Heart right ventricle (tissue), 16 donors: ENCODE data around the gene NGEF. TPM values are rescaled to one million over a fixed set of nuclear protein-coding genes. Genes with fewer than 3 reads are reported as not detected.

Experiments
- ATAC-seq, 8 donors: fragments of 200-7000 bp; cut with Tn5 transposase; one replicate each; pipeline ENCODE4 v1.9.1; 2020; ENCODE audit warnings: mild to moderate bottlenecking in 8 of 8, moderate library complexity in 8 of 8, moderate number of reproducible peaks in 1 of 8
- DNase-seq, 2 donors: peaks; one replicate each; pipeline ENCODE4 v3.0.0-alpha.2; 2020
- H3K27ac ChIP-seq, 10 donors: fragments of 200-600 bp; sonication (generic) in 2 of 10; one replicate each; pipeline versions ENCODE4 v1.5.0 to v1.8.0; 2020 to 2022; ENCODE audit warnings: mild to moderate bottlenecking in 3 of 10
- H3K27me3 ChIP-seq, 7 donors: fragments of 200-600 bp; one replicate each; pipeline ENCODE4 v1.8.0; 2021 to 2022; ENCODE audit warnings: mild to moderate bottlenecking in 2 of 7
- H3K36me3 ChIP-seq, 9 donors: fragments of 200-600 bp; sonication (generic) in 1 of 9; one replicate each; pipeline versions ENCODE4 v1.5.0 to v1.8.0; 2020 to 2022; ENCODE audit warnings: mild to moderate bottlenecking in 2 of 9
- H3K4me1 ChIP-seq, 9 donors: fragments of 200-600 bp; sonication (generic) in 1 of 9; one replicate each; pipeline versions ENCODE4 v1.5.0 to v1.8.0; 2020 to 2022; ENCODE audit warnings: mild to moderate bottlenecking in 4 of 9
- H3K4me3 ChIP-seq, 10 donors: fragments of 200-600 bp; sonication (generic) in 2 of 10; one replicate each; pipeline versions ENCODE4 v1.5.0 to v1.8.0; 2020 to 2022; ENCODE audit warnings: mild to moderate bottlenecking in 7 of 10, moderate library complexity in 2 of 10
- H3K9me3 ChIP-seq, 11 donors: fragments of 200-600 bp in 10 of 11; sonication (generic) in 2 of 11; one replicate each; pipeline versions ENCODE4 v1.5.0 to v1.8.0; 2013 to 2022; ENCODE audit warnings: mild to moderate bottlenecking in 2 of 11, control low read depth in 1 of 11, moderate library complexity in 1 of 11
- WGBS, 2 donors: extraction: QIAGEN DNeasy Blood & Tissue Kit; methylation state at CpG; one replicate each; pipeline ENCODE4 v1.1.7; 2013; ENCODE audit warnings: inconsistent platforms in 1 of 2; 5-methylcytosine and 5-hydroxymethylcytosine counted together
- intact Hi-C, 10 donors: fragments of 100-400 bp; cut with DNase I; formaldehyde crosslinking; loops; one replicate each; pipeline versions ENCODE4 v1.11.1 to v1.14.2; 2022
- polyA plus RNA-seq, 2 donors: library from polyadenylated mRNA; stranded (reverse); fragments of 200-250 nt; gene quantifications; one replicate each; pipeline ENCODE4 v1.2.3, GENCODE V29; 2013
- total RNA-seq, 10 donors: library from RNA; stranded (reverse); fragmentation: NEBNext Ultra II Directional in 3 of 10; extraction: Animal tissue kit (Norgen Biotek cat#: 25700) in 3 of 10; gene quantifications; one replicate each; pipeline versions ENCODE4 v1.2.1 to v1.2.4, GENCODE V29; 2021 to 2023
- TF ChIP-seq, protein P1 (sequence below), 9 donors: fragments of 200-600 bp; sonication (generic) in 2 of 9; IDR thresholded peaks; one replicate each; pipeline versions ENCODE4 v1.5.0 to v1.8.0; 2021 to 2022; ENCODE audit warnings: antibody characterized with exemption in 9 of 9, mild to moderate bottlenecking in 5 of 9, moderate library complexity in 1 of 9
- donor health status: Arrhythmogenic right ventricular cardiomyopathy.
- donor health status: ischemic (EF 13 %, LVEDD 7.1; RV severe dilation, severe dysfunction).
- donor health status: healthy with polysubstance abuse.
- donor health status: DM: no; HTN: yes; CAD: no.
- donor health status: DM: no; HTN: no; CAD: no.
- donor health status: ischemic (EF 25% LVEDD 6.9; RV normal size, moderate dysfunction).
- donor health status: ischemic (EF 25% LVEDD 5.7; RV mildly dilated, moderate dysfunction).
- donor health status: healthy.
- donor health status: DM: yes; HTN: yes; CAD: no.
- donor health status: Ischemic cardiomyopathy.
- donor health status: ischemic (EF 35%, LVEDD 5.7; RV mildly dilated, moderate dysfunction).
- donor health status: nonischemic (EF 11% LVEDD 7.7; RV severe dilation, severe dysfunction).
- donor health status: DM: yes; HTN: yes; CAD: no.
- donor health status: PGD.
- donor health status: ischemic (EF 29% LVEDD 5.4; RV normal size, mild dysfunction).
- donor health status: nonischemic (EF 23%, LVEDD 6.1; RV moderate dilation, normal function).

The NGEF gene
- total and polyA plus RNA-seq, 12 donors: 0.27 to 0.75 (median 0.54) TPM; not detected in 3

GRCh38 chr2:233058717-233059546 is 45.9 kb upstream of the NGEF start:
- ATAC-seq (no peak), DNase-seq (no peak)
- Histone ChIP-seq H3K27me3 (no peaks in the 10 kb centered on the region), H3K9me3 (no peaks in the 10 kb centered on the region), H3K27ac (peak overlapping the region in 9 of 10 donors; percentile 78 to 98 (median 88)), H3K4me1 (peaks cover 11 to 57% (median 36%) of the 10 kb centered on the region in 9 donors), H3K4me3 (peak overlapping the region in 1 of 10 donors; percentile 68), H3K36me3 (peaks cover 0 to 5% (median 0%) of the 10 kb centered on the region in 9 donors)
- intact Hi-C loops: loop anchor here in 3 of 10 donors (10.0 kb wide), 1 partner anchor 204 kb away; no protein-coding TSS in a partner anchor
- TF ChIP-seq, protein P1, sequence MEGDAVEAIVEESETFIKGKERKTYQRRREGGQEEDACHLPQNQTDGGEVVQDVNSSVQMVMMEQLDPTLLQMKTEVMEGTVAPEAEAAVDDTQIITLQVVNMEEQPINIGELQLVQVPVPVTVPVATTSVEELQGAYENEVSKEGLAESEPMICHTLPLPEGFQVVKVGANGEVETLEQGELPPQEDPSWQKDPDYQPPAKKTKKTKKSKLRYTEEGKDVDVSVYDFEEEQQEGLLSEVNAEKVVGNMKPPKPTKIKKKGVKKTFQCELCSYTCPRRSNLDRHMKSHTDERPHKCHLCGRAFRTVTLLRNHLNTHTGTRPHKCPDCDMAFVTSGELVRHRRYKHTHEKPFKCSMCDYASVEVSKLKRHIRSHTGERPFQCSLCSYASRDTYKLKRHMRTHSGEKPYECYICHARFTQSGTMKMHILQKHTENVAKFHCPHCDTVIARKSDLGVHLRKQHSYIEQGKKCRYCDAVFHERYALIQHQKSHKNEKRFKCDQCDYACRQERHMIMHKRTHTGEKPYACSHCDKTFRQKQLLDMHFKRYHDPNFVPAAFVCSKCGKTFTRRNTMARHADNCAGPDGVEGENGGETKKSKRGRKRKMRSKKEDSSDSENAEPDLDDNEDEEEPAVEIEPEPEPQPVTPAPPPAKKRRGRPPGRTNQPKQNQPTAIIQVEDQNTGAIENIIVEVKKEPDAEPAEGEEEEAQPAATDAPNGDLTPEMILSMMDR (IDR thresholded peaks at IDR 0.05): no peak
- WGBS, 2 donors: 94% methylated on average over 24 of the region's 24 CpGs

GRCh38 chr2:233056961-233057605 is 44.0 kb upstream of the NGEF start:
- H3K27ac ChIP-seq: no peak overlapping the region
- no peaks in the 10 kb centered on the region for H3K36me3 ChIP-seq
- H3K4me1 ChIP-seq: peaks cover 2 to 49% (median 22%) of the 10 kb centered on the region in 9 donors
- no peak for DNase-seq
- 81 to 85% methylated on average over 6 of the region's 6 CpGs for WGBS, 2 donors
- ATAC-seq: no peak
- no peak overlapping the region for H3K4me3 ChIP-seq
- peaks cover 0 to 16% (median 0%) of the 10 kb centered on the region in 7 donors for H3K27me3 ChIP-seq
- TF ChIP-seq, protein P1 (IDR thresholded peaks at IDR 0.05): no peak
- intact Hi-C loops: loop anchor here in 3 of 10 donors (10.0 kb wide), 1 partner anchor 202 kb away; no protein-coding TSS in a partner anchor
- no peaks in the 10 kb centered on the region for H3K9me3 ChIP-seq

DNA sequence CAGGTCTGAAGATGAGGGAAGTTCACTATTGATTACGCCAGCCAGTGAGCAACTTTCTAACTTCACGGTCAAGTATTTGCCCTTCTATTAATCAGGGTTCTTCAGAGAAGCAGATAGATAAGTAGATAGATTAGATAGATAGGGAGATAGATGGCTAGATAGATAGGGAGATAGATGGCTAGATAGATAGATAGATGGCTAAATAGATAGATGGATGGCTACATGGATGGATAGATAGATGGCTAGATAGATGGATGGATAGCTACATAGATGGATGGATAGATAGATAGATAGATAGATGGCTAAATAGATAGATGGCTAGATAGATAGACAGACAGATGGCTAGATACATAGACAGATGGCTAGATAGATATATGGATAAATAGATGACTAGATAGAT is 42.3 kb upstream of the NGEF start:
- ATAC-seq: no peak
- 90 to 94% methylated on average over 2 of the region's 2 CpGs for WGBS, 2 donors
- Histone ChIP-seq H3K4me3 (no peak overlapping the region), H3K9me3 (no peaks in the 10 kb centered on the region), H3K36me3 (no peaks in the 10 kb centered on the region), H3K27me3 (peaks cover 0 to 30% (median 0%) of the 10 kb centered on the region in 7 donors), H3K27ac (no peak overlapping the region), H3K4me1 (peaks cover 0 to 44% (median 16%) of the 10 kb centered on the region in 9 donors)
- intact Hi-C loops: loop anchor here in 3 of 10 donors (10.0 kb wide), 1 partner anchor 201 kb away; no protein-coding TSS in a partner anchor
- TF ChIP-seq, protein P1 (IDR thresholded peaks at IDR 0.05): no peak
- DNase-seq: no peak
